ENCODE measurements around the gene NDUFAF3. TPM values are rescaled to one million over a fixed set of nuclear protein-coding genes. Genes with fewer than 3 reads are reported as not detected.

Gene NDUFAF3
- total RNA-seq, 1 experiment from 2014 or later = 36.8 TPM

DNA sequence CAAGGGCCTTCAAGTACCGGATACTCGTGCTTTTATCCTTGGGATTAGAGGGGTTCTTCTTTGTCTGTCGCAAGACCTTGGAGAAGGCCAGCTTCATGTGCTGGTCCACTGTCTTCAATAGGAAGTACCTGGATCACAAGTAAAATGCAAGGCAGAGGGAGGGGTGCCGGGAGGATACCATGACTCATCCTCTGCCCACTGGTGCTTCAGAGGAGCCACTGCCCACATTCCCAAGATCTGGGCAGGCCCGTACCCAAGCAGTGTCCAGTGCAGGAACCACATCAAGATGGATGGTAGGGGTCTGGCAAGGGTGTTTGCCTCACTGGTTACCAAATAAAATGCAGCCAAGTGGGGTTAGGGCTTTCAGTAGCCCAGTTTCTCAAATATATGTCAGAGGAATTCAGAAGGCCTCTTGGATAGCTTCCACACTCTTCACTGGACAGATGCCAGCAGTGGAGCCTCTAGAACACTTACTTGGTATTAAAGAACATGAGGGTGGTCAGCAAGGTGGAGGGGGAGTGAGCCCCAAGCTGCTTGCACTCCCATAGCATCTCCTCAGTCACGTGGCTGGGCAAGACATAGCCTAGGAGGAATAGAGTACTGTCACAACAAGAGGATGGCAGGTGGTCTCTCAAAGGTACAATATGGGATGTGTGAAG, 10.9 kb downstream of the NDUFAF3 start:
- DNase-seq (ENCODE audit: low spot score) (no peak), ATAC-seq (no peak)
- POLR2A ChIA-PET = no interaction called here
- H3K4me1 Mint-ChIP-seq = peaks cover 10% of the 10 kb centered on the region
- CTCF ChIA-PET = no interaction called here
- peaks cover 44% of the 10 kb centered on the region for H3K36me3 Mint-ChIP-seq
- H3K27ac Mint-ChIP-seq = no peak overlapping the region
- no peaks in the 10 kb centered on the region for H3K9me3 Mint-ChIP-seq
- no peak for TF ChIP-seq ZNF416 (CRISPR knock-in tag; IDR thresholded peaks at IDR 0.05)
- TF ChIP-seq EMX1 (CRISPR knock-in tag; IDR thresholded peaks at IDR 0.05) = no peak
- TF ChIP-seq, protein P1, sequence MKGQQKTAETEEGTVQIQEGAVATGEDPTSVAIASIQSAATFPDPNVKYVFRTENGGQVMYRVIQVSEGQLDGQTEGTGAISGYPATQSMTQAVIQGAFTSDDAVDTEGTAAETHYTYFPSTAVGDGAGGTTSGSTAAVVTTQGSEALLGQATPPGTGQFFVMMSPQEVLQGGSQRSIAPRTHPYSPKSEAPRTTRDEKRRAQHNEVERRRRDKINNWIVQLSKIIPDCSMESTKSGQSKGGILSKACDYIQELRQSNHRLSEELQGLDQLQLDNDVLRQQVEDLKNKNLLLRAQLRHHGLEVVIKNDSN (CRISPR knock-in tag; IDR thresholded peaks at IDR 0.05) = no peak
- TF ChIP-seq, protein P2, sequence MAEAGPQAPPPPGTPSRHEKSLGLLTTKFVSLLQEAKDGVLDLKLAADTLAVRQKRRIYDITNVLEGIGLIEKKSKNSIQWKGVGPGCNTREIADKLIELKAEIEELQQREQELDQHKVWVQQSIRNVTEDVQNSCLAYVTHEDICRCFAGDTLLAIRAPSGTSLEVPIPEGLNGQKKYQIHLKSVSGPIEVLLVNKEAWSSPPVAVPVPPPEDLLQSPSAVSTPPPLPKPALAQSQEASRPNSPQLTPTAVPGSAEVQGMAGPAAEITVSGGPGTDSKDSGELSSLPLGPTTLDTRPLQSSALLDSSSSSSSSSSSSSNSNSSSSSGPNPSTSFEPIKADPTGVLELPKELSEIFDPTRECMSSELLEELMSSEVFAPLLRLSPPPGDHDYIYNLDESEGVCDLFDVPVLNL (CRISPR knock-in tag; IDR thresholded peaks at IDR 0.05; ENCODE audit: borderline replicate concordance, low read depth) = no peak
- no peak for TF ChIP-seq GTF2I (CRISPR knock-in tag; conservative IDR thresholded peaks at IDR 0.05)
- TF ChIP-seq, protein P3, sequence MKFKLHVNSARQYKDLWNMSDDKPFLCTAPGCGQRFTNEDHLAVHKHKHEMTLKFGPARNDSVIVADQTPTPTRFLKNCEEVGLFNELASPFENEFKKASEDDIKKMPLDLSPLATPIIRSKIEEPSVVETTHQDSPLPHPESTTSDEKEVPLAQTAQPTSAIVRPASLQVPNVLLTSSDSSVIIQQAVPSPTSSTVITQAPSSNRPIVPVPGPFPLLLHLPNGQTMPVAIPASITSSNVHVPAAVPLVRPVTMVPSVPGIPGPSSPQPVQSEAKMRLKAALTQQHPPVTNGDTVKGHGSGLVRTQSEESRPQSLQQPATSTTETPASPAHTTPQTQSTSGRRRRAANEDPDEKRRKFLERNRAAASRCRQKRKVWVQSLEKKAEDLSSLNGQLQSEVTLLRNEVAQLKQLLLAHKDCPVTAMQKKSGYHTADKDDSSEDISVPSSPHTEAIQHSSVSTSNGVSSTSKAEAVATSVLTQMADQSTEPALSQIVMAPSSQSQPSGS (CRISPR knock-in tag; IDR thresholded peaks at IDR 0.05; ENCODE audit: borderline replicate concordance, low read depth) = no peak
- TF ChIP-seq MXD4 (CRISPR knock-in tag; IDR thresholded peaks at IDR 0.05; ENCODE audit: borderline replicate concordance) = no peak
- no peak for TF ChIP-seq TCF7 (CRISPR knock-in tag; IDR thresholded peaks at IDR 0.05; ENCODE audit: low read depth)
- H3K4me3 Mint-ChIP-seq = no peak overlapping the region
- no peaks in the 10 kb centered on the region for H3K27me3 Mint-ChIP-seq (ENCODE audit: low read depth)

DNA sequence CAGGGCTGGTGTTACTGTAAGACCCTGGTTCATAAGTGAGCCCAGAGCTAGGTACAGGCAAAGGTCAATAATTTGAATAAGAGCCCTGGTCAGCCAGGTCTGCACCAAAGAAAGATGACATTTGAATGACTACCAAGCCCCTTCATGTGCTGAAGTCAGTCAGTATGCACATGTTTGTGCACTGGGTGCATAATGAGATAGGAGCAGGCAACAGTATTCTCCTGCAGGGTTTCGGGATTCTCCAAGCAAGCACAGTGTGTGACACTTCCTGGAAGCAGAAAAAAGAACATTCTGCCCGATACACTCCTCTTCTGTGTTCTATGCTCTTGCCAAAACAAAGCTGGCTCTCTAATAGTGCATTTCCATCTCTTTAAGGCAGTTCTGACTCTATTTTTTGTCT, 12.7 kb downstream of the NDUFAF3 start:
- no peaks in the 10 kb centered on the region for H3K27me3 Mint-ChIP-seq (ENCODE audit: low read depth)
- ATAC-seq (no peak), DNase-seq (ENCODE audit: low spot score) (no peak)
- ChIA-PET CTCF (interaction anchor here (0.8 kb wide), 1 partner anchor 47 kb away, joined by 3 read pairs; no protein-coding TSS in a partner anchor), POLR2A (no interaction called here)
- no peaks in the 10 kb centered on the region for H3K9me3 Mint-ChIP-seq
- no peak overlapping the region for H3K27ac Mint-ChIP-seq
- H3K4me3 Mint-ChIP-seq = no peak overlapping the region
- no peaks in the 10 kb centered on the region for H3K4me1 Mint-ChIP-seq
- peaks cover 39% of the 10 kb centered on the region for H3K36me3 Mint-ChIP-seq
- TF ChIP-seq ZNF423 (CRISPR knock-in tag; IDR thresholded peaks at IDR 0.05) (no peak), TEAD4 (CRISPR knock-in tag; IDR thresholded peaks at IDR 0.05) (no peak), ATF3 (CRISPR knock-in tag; conservative IDR thresholded peaks at IDR 0.05) (no peak), NR3C1 (CRISPR knock-in tag; conservative IDR thresholded peaks at IDR 0.05; ENCODE audit: low read depth) (no peak), ZBTB21 (CRISPR knock-in tag; IDR thresholded peaks at IDR 0.05; ENCODE audit: borderline replicate concordance) (no peak), OVOL2 (CRISPR knock-in tag; IDR thresholded peaks at IDR 0.05; ENCODE audit: borderline replicate concordance) (no peak), ATF1 (CRISPR knock-in tag; IDR thresholded peaks at IDR 0.05) (no peak), FOXK1 (CRISPR knock-in tag; IDR thresholded peaks at IDR 0.05) (no peak), AFF4 (CRISPR knock-in tag; IDR thresholded peaks at IDR 0.05; ENCODE audit: borderline replicate concordance) (no peak), CREM (CRISPR knock-in tag; IDR thresholded peaks at IDR 0.05) (no peak)
- TF ChIP-seq, protein P4, sequence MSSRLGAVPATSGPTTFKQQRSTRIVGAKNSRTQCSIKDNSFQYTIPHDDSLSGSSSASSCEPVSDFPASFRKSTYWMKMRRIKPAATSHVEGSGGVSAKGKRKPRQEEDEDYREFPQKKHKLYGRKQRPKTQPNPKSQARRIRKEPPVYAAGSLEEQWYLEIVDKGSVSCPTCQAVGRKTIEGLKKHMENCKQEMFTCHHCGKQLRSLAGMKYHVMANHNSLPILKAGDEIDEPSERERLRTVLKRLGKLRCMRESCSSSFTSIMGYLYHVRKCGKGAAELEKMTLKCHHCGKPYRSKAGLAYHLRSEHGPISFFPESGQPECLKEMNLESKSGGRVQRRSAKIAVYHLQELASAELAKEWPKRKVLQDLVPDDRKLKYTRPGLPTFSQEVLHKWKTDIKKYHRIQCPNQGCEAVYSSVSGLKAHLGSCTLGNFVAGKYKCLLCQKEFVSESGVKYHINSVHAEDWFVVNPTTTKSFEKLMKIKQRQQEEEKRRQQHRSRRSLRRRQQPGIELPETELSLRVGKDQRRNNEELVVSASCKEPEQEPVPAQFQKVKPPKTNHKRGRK (CRISPR knock-in tag; IDR thresholded peaks at IDR 0.05; ENCODE audit: borderline replicate concordance) = no peak
- TF ChIP-seq, protein P5, sequence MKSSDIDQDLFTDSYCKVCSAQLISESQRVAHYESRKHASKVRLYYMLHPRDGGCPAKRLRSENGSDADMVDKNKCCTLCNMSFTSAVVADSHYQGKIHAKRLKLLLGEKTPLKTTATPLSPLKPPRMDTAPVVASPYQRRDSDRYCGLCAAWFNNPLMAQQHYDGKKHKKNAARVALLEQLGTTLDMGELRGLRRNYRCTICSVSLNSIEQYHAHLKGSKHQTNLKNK (CRISPR knock-in tag; IDR thresholded peaks at IDR 0.05) = no peak
- TF ChIP-seq, protein P6, sequence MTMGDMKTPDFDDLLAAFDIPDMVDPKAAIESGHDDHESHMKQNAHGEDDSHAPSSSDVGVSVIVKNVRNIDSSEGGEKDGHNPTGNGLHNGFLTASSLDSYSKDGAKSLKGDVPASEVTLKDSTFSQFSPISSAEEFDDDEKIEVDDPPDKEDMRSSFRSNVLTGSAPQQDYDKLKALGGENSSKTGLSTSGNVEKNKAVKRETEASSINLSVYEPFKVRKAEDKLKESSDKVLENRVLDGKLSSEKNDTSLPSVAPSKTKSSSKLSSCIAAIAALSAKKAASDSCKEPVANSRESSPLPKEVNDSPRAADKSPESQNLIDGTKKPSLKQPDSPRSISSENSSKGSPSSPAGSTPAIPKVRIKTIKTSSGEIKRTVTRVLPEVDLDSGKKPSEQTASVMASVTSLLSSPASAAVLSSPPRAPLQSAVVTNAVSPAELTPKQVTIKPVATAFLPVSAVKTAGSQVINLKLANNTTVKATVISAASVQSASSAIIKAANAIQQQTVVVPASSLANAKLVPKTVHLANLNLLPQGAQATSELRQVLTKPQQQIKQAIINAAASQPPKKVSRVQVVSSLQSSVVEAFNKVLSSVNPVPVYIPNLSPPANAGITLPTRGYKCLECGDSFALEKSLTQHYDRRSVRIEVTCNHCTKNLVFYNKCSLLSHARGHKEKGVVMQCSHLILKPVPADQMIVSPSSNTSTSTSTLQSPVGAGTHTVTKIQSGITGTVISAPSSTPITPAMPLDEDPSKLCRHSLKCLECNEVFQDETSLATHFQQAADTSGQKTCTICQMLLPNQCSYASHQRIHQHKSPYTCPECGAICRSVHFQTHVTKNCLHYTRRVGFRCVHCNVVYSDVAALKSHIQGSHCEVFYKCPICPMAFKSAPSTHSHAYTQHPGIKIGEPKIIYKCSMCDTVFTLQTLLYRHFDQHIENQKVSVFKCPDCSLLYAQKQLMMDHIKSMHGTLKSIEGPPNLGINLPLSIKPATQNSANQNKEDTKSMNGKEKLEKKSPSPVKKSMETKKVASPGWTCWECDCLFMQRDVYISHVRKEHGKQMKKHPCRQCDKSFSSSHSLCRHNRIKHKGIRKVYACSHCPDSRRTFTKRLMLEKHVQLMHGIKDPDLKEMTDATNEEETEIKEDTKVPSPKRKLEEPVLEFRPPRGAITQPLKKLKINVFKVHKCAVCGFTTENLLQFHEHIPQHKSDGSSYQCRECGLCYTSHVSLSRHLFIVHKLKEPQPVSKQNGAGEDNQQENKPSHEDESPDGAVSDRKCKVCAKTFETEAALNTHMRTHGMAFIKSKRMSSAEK (CRISPR knock-in tag; IDR thresholded peaks at IDR 0.05; ENCODE audit: borderline replicate concordance) = no peak
